Caco-2 (cell line): Measurements from ENCODE around the gene AOC3. TPM values are rescaled to one million over a fixed set of nuclear protein-coding genes. Genes with fewer than 3 reads are reported as not detected.

ENCODE experiments used
- BruUV-seq: library from RNA; stranded (reverse); fragments of 400-500 nt; replicated peaks from 2 replicates; lab custom pipeline; 2021; lab: Mats Ljungman, UMichigan
- CTCF ChIA-PET: fragments of 300-600 bp; sonication (Branson Sonifier 250); formaldehyde crosslinking; loops from one replicate; lab custom pipeline; 2022; ENCODE audit warnings: antibody characterized with exemption; lab: Charles Lee
- POLR2A ChIA-PET: fragments of 300-600 bp; sonication (Branson Sonifier 250); formaldehyde crosslinking; loops from one replicate; lab custom pipeline; 2022; ENCODE audit warnings: antibody characterized with exemption; lab: Charles Lee
- DNase-seq, 2 experiments: peaks; one replicate each; pipeline versions ENCODE4 v3.0.0 to v3.0.0-alpha.2; 2020 to 2022
- H3K27me3 ChIP-seq: replicated peaks from 2 replicates; pipeline ENCODE4 v1.6.0; 2011; ENCODE audit warnings: low read length; ENCODE audit not compliant: control insufficient read depth, insufficient read depth
- H3K36me3 ChIP-seq: 2 replicates; pipeline ENCODE4 v1.5.1; 2011; ENCODE audit warnings: low read length; ENCODE audit not compliant: control insufficient read depth, insufficient read depth
- H3K4me1 ChIP-seq: fragments of 250-450 bp; sonication (Bioruptor Pico); 2 replicates; pipeline ENCODE4 v1.5.1; 2020; ENCODE audit warnings: mild to moderate bottlenecking
- H3K4me3 ChIP-seq: 2 replicates; pipeline ENCODE4 v1.5.1; 2011; ENCODE audit warnings: low read depth, mild to moderate bottlenecking, control low read depth, low read length
- H3K9me3 ChIP-seq: fragments of 250-450 bp; sonication (Bioruptor Pico); 2 replicates; pipeline ENCODE4 v1.5.1; 2020; ENCODE audit warnings: mild to moderate bottlenecking, moderate library complexity
- H3K27ac Mint-ChIP-seq: one replicate; pipeline ENCODE4 v1.8.0; 2022; ENCODE audit warnings: mixed read lengths; ENCODE audit not compliant: unreplicated experiment
- H3K27me3 Mint-ChIP-seq: one replicate; pipeline ENCODE4 v1.8.0; 2022; ENCODE audit warnings: mixed read lengths; ENCODE audit not compliant: insufficient read depth, unreplicated experiment
- H3K36me3 Mint-ChIP-seq: one replicate; pipeline ENCODE4 v1.8.0; 2022; ENCODE audit warnings: mild to moderate bottlenecking, mixed read lengths; ENCODE audit not compliant: insufficient read depth, unreplicated experiment
- H3K4me1 Mint-ChIP-seq: one replicate; pipeline ENCODE4 v1.8.0; 2022; ENCODE audit warnings: low read depth, mixed read lengths; ENCODE audit not compliant: unreplicated experiment
- H3K4me3 Mint-ChIP-seq: one replicate; pipeline ENCODE4 v1.8.0; 2022; ENCODE audit warnings: mild to moderate bottlenecking, moderate library complexity, mixed read lengths; ENCODE audit not compliant: unreplicated experiment
- H3K9me3 Mint-ChIP-seq: one replicate; pipeline ENCODE4 v1.8.0; 2022; ENCODE audit warnings: mixed read lengths; ENCODE audit not compliant: unreplicated experiment
- intact Hi-C: fragments of 100-400 bp; cut with micrococcal nuclease; formaldehyde crosslinking; loops from one replicate; pipeline ENCODE4 v1.10.0; 2022; ENCODE audit not compliant: unreplicated experiment
- total RNA-seq: library from RNA; stranded (reverse); gene quantifications from 2 replicates; pipeline ENCODE4 v1.2.3, GENCODE V29; 2022
- TF ChIP-seq, protein P1 (sequence below), 2 experiments: fragments of 200-600 bp in 1 of 2; IDR thresholded peaks; 1 replicate in 1 of 2; 2 replicates in 1 of 2; pipeline versions ENCODE4 v1.5.1 to v1.8.0; 2011 to 2022; ENCODE audit warnings: antibody characterized with exemption in 1 of 2, control low read depth in 1 of 2, inconsistent platforms in 1 of 2, low read depth in 1 of 2, low read length in 1 of 2, mild to moderate bottlenecking in 1 of 2, moderate library complexity in 1 of 2; ENCODE audit not compliant: insufficient read depth in 1 of 2, severe bottlenecking in 1 of 2, unreplicated experiment in 1 of 2

Gene AOC3
- total RNA-seq, 1 experiment from 2014 or later = 0.93 TPM

DNA sequence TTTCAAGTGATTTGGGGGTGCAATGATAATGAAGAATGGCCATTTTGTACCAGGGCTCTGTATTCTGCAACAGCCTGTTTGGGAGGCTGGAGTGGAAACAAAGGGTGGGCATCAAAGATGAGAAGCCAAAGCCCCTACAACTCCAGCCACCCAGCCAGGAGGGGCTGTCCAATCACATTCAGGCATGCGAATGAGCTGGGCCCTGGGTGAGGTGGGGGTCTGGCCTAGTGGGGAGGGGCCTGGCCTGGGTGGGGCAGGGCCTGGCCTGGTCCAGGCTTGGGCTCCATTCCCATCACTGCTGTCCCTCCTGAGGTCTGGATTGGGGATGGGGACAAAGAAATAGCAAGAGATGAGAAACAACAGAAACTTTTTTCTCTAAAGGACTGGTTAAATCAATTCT, 6.4 kb downstream of the AOC3 start:
- Histone ChIP-seq H3K9me3 (no peaks in the 10 kb centered on the region), H3K4me3 (no peak overlapping the region), H3K4me1 (no peaks in the 10 kb centered on the region), H3K36me3 (no peaks in the 10 kb centered on the region; the same call in 1 of the 2 replicates), H3K27me3 (no peaks in the 10 kb centered on the region)
- no TSS peak for BruUV-seq
- Mint-ChIP-seq H3K27ac (no peak overlapping the region), H3K4me3 (no peak overlapping the region), H3K27me3 (no peaks in the 10 kb centered on the region), H3K36me3 (no peaks in the 10 kb centered on the region), H3K4me1 (no peaks in the 10 kb centered on the region), H3K9me3 (no peaks in the 10 kb centered on the region)
- DNase-seq = no peak
- POLR2A ChIA-PET = no interaction called here
- TF ChIP-seq, protein P1, sequence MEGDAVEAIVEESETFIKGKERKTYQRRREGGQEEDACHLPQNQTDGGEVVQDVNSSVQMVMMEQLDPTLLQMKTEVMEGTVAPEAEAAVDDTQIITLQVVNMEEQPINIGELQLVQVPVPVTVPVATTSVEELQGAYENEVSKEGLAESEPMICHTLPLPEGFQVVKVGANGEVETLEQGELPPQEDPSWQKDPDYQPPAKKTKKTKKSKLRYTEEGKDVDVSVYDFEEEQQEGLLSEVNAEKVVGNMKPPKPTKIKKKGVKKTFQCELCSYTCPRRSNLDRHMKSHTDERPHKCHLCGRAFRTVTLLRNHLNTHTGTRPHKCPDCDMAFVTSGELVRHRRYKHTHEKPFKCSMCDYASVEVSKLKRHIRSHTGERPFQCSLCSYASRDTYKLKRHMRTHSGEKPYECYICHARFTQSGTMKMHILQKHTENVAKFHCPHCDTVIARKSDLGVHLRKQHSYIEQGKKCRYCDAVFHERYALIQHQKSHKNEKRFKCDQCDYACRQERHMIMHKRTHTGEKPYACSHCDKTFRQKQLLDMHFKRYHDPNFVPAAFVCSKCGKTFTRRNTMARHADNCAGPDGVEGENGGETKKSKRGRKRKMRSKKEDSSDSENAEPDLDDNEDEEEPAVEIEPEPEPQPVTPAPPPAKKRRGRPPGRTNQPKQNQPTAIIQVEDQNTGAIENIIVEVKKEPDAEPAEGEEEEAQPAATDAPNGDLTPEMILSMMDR (IDR thresholded peaks at IDR 0.05; ENCODE audit: insufficient read depth in 1 of 2, low read depth in 1 of 2, low read length in 1 of 2, severe bottlenecking in 1 of 2, unreplicated experiment in 1 of 2) = no peak
- intact Hi-C loops = no loop called here
- CTCF ChIA-PET = interaction anchor here (1.2 kb wide), 1 partner anchor 72 kb away, joined by 4 read pairs; no protein-coding TSS in a partner anchor

DNA sequence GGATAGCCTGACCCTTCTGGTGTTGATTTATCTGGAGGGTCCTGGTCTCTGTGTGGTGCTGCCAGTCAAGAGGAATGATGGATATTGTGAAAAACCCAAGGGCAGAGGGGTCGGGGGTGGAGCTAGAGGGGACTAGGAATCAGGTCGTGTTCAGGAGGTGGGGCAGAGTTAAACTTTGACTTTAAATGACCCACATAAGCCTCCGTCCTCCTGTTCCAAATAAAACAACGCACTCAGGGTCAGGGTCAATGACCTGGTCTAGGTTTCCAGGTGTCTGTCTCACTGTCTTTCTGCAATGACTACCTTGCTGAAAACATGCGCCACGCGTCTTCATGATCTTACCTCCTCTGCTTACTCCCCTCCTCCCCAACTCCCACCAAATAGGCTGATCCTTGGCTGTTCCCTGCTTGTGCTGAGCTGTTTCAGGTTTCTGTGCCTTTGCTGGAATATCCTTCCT, 14.7 kb downstream of the AOC3 start:
- peaks cover 20% of the 10 kb centered on the region for H3K9me3 Mint-ChIP-seq
- CTCF ChIA-PET = interaction anchor here (0.7 to 0.8 kb wide), 2 partner anchors 23 to 42 kb away, joined by 3 read pairs; partner anchors contain the start of gene BECN1

DNA sequence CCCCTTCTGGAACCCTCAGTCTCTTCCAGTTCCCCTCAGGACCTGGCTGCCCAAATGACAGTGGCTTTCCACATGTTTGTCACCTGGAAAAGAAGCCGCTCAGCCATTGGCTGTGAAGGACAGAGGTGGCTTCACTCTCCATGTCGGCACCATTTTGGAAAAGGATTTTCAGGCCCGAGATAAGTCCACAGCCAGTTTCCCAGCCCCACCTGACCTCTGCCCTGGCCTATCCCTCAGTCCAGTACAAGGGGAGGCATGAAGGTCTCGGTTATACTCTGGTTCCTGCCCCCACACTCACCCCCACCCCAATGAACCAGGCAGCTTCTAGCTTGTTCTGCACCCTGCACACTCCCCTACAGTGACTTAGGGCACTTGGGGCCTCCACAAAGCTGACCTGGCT, 15.2 kb downstream of the AOC3 start:
- TF ChIP-seq, protein P1 (IDR thresholded peaks at IDR 0.05; ENCODE audit: insufficient read depth in 1 of 2, low read depth in 1 of 2, low read length in 1 of 2, severe bottlenecking in 1 of 2, unreplicated experiment in 1 of 2) = no peak
- Mint-ChIP-seq H3K27ac (no peak overlapping the region), H3K36me3 (no peaks in the 10 kb centered on the region), H3K4me1 (peaks cover 18% of the 10 kb centered on the region), H3K4me3 (no peak overlapping the region), H3K9me3 (peaks cover 23% of the 10 kb centered on the region), H3K27me3 (no peaks in the 10 kb centered on the region)
- peaks cover 6% of the 10 kb centered on the region; the same call in 1 of the 2 replicates for H3K9me3 ChIP-seq
- peaks cover 7% of the 10 kb centered on the region for H3K4me1 ChIP-seq
- ChIA-PET CTCF (interaction anchor here (0.8 to 1.3 kb wide), 2 partner anchors 23 to 33 kb away, joined by 3 read pairs; partner anchors contain the start of gene PSME3), POLR2A (no interaction called here)
- intact Hi-C loops = no loop called here
- no peaks in the 10 kb centered on the region for H3K36me3 ChIP-seq
- H3K4me3 ChIP-seq = no peak overlapping the region
- BruUV-seq = no TSS peak
- DNase-seq = no peak
- H3K27me3 ChIP-seq = no peaks in the 10 kb centered on the region

More for the DNA sequence above, 14.7 kb downstream of the AOC3 start:
- BruUV-seq = no TSS peak
- intact Hi-C loops = no loop called here
- Mint-ChIP-seq H3K4me1 (peaks cover 18% of the 10 kb centered on the region), H3K27me3 (no peaks in the 10 kb centered on the region), H3K36me3 (no peaks in the 10 kb centered on the region), H3K4me3 (no peak overlapping the region), H3K27ac (no peak overlapping the region)
- Histone ChIP-seq H3K4me3 (no peak overlapping the region), H3K9me3 (peaks cover under 1% of the 10 kb centered on the region; the same call in 1 of the 2 replicates), H3K27me3 (no peaks in the 10 kb centered on the region), H3K4me1 (peaks cover 7% of the 10 kb centered on the region), H3K36me3 (no peaks in the 10 kb centered on the region)
- POLR2A ChIA-PET = no interaction called here
- DNase-seq = no peak
- TF ChIP-seq, protein P1 (IDR thresholded peaks at IDR 0.05; ENCODE audit: insufficient read depth in 1 of 2, low read depth in 1 of 2, low read length in 1 of 2, severe bottlenecking in 1 of 2, unreplicated experiment in 1 of 2) = no peak
